Measurements from ENCODE around the gene TP53TG5. TPM values are rescaled to one million over a fixed set of nuclear protein-coding genes. Genes with fewer than 3 reads are reported as not detected.

The TP53TG5 gene
- total and polyA plus RNA-seq, 4 donors = 0.03 to 0.28 TPM; not detected in 2

DNA sequence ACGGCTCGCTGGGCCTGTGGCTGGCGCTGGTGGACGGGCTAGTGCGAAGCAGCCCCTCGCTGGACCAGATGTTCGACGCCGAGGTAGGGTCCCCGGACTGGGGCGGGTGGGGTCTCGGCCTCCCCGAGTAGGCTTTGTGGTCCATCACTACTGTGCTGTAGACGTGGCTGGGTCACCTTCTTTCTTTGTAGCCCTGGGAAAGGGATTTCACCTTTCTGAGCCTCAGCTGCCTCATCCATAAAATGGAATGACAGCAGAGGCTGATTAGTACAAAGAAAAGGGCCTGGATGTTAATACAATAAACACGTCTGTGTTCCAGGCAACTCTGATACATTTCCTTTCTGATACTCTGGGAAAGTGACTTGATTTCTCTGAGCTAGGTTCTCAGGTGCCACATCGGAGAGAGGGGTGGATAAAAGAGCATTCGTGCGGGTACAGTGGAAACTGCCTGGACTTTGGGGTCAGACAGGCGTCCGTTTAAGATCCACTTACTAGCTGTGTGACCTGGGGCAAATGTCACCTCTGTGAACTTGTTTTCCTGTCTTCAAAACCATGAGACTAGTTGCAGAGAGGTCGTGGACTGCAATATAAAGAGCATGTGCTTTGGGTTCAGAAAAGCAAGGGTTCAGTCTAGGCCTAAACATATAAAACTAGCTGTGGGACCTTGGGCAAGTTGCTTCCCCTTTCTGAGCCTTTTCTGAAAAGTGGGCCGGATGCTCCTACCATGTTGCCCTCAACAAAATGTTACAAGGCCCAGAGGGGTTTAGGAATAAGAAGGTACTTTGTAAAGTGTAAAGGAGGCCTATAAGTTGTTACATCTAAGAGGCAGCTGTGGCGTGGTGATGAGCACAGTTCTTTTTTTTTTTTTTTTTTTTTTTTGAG, 14.3 kb downstream of the TP53TG5 start:
- TF ChIP-seq, protein P1, sequence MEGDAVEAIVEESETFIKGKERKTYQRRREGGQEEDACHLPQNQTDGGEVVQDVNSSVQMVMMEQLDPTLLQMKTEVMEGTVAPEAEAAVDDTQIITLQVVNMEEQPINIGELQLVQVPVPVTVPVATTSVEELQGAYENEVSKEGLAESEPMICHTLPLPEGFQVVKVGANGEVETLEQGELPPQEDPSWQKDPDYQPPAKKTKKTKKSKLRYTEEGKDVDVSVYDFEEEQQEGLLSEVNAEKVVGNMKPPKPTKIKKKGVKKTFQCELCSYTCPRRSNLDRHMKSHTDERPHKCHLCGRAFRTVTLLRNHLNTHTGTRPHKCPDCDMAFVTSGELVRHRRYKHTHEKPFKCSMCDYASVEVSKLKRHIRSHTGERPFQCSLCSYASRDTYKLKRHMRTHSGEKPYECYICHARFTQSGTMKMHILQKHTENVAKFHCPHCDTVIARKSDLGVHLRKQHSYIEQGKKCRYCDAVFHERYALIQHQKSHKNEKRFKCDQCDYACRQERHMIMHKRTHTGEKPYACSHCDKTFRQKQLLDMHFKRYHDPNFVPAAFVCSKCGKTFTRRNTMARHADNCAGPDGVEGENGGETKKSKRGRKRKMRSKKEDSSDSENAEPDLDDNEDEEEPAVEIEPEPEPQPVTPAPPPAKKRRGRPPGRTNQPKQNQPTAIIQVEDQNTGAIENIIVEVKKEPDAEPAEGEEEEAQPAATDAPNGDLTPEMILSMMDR (IDR thresholded peaks at IDR 0.05; ENCODE audit: control extremely low read depth, extremely low read depth) = no peak
- Histone ChIP-seq H3K27me3 (ENCODE audit: control insufficient read depth in 3 of 3, insufficient read depth in 3 of 3, low read length in 2 of 3) (no peaks in the 10 kb centered on the region), H3K4me3 (peak overlapping the region; percentile 83), H3K36me3 (ENCODE audit: control insufficient read depth in 4 of 4, insufficient read depth in 4 of 4, low read length in 4 of 4) (peaks cover 6 to 25% (median 16%) of the 10 kb centered on the region in 4 donors), H3K27ac (ENCODE audit: low read depth in 1 of 2, low read length in 1 of 2) (peak overlapping the region; percentile 93 to 97), H3K9ac (ENCODE audit: insufficient read depth in 1 of 2, low read length in 2 of 2) (peak overlapping the region in 1 of 2 donors; percentile 79), H3K9me3 (ENCODE audit: control insufficient read depth in 4 of 4, insufficient read depth in 3 of 4, low read length in 3 of 4) (no peaks in the 10 kb centered on the region), H3K4me1 (ENCODE audit: control insufficient read depth in 5 of 5, insufficient read depth in 5 of 5, low read length in 5 of 5) (peaks cover 7 to 22% (median 17%) of the 10 kb centered on the region in 5 donors)
- ATAC-seq (ENCODE audit: insufficient read depth, low FRiP score) (no peak), DNase-seq (no peak)
- WGBS, 2 donors = 22 to 28% methylated on average over 22 to 23 of the region's 23 CpGs

DNA sequence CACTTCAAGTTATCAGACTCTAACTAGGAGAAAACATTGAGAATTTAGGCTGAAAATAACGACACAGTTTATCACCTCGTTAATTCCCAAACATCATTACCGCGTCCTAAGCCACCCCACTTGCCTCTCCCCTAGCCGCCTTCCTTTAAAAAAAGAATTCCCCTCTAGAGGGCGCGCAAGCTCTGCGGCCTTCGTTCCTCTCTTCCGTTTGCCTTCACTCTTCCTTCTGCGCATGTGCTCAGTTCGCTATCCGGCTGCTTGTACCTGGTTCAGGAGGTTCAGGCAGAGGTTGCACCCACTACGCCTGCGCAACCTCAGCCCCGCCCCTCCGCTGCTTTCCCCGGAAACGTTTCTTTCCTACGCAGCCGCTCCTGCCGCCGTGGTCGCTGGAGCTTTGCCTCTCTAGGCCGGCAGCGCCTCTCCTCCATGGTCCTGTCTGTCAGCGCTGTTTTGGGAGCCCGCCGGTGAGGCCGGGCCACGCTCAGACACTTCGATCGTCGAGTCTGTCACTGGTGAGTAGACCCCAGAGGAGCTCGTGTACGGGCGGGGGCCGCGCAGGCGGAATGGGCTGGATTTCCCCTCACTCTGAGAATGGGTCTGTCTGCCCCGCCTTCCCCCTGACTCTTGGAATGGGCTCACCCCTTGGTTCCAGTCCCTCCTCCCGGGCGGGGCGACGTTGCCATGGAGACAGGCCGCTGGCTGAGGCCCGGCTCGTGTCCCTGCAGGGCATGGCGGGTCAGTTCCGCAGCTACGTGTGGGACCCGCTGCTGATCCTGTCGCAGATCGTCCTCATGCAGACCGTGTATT, 15.1 kb downstream of the TP53TG5 start, which contains the start of gene SYS1:
TSS of gene SYS1 (plus strand) at position 353 of the 807 bp plus-strand sequence. CDS start at position 729, 376 bp downstream.
- DNase-seq (peak; percentile 99), ATAC-seq (ENCODE audit: insufficient read depth, low FRiP score) (peak; percentile 89)
- Histone ChIP-seq H3K4me3 (peak within 1 kb of the TSS; percentile 83), H3K36me3 (ENCODE audit: control insufficient read depth in 4 of 4, insufficient read depth in 4 of 4, low read length in 4 of 4) (peaks cover 0 to 21% (median 8%) of the 10 kb centered on the region in 4 donors), H3K4me1 (ENCODE audit: control insufficient read depth in 5 of 5, insufficient read depth in 5 of 5, low read length in 5 of 5) (peaks cover 7 to 25% (median 22%) of the 10 kb centered on the region in 5 donors), H3K9ac (ENCODE audit: insufficient read depth in 1 of 2, low read length in 2 of 2) (peak within 1 kb of the TSS; percentile 30 to 79), H3K9me3 (ENCODE audit: control insufficient read depth in 4 of 4, insufficient read depth in 3 of 4, low read length in 3 of 4) (no peaks in the 10 kb centered on the region), H3K27me3 (ENCODE audit: control insufficient read depth in 3 of 3, insufficient read depth in 3 of 3, low read length in 2 of 3) (no peaks in the 10 kb centered on the region), H3K27ac (ENCODE audit: low read depth in 1 of 2, low read length in 1 of 2) (peak within 1 kb of the TSS; percentile 93 to 97)
- 0 to 1% methylated on average over 55 of the region's 55 CpGs for WGBS, 2 donors
- TF ChIP-seq, protein P1 (IDR thresholded peaks at IDR 0.05; ENCODE audit: control extremely low read depth, extremely low read depth) = peak; percentile 88

DNA sequence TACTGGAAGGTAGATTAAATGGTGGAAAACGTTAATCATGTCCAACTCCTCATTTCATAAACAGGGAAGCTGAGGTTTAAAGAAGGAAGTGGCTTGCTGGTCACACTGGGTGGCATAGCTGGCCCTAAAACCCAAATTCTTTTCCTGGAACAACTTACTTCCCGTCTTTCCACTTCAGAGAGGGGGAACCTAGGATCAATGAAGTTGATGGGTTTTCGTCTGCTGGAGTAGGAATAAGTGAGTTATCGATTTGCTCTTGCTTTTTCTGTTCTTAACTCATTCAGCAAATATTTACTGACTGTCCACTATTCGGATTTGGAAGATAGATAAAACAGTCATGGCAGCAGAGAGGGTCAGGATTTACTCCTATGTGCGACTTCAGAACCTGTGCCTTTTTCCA, 16.3 kb downstream of the TP53TG5 start:
- no peak for DNase-seq
- Histone ChIP-seq H3K9ac (ENCODE audit: insufficient read depth in 1 of 2, low read length in 2 of 2) (no peak overlapping the region), H3K36me3 (ENCODE audit: control insufficient read depth in 4 of 4, insufficient read depth in 4 of 4, low read length in 4 of 4) (peaks cover 0 to 12% (median 5%) of the 10 kb centered on the region in 4 donors), H3K27me3 (ENCODE audit: control insufficient read depth in 3 of 3, insufficient read depth in 3 of 3, low read length in 2 of 3) (no peaks in the 10 kb centered on the region), H3K4me3 (no peak overlapping the region), H3K9me3 (ENCODE audit: control insufficient read depth in 4 of 4, insufficient read depth in 3 of 4, low read length in 3 of 4) (no peaks in the 10 kb centered on the region), H3K27ac (ENCODE audit: low read depth in 1 of 2, low read length in 1 of 2) (peak overlapping the region in 1 of 2 donors; percentile 60), H3K4me1 (ENCODE audit: control insufficient read depth in 5 of 5, insufficient read depth in 5 of 5, low read length in 5 of 5) (peaks cover 7 to 25% (median 24%) of the 10 kb centered on the region in 5 donors)
- TF ChIP-seq, protein P1 (IDR thresholded peaks at IDR 0.05; ENCODE audit: control extremely low read depth, extremely low read depth) = no peak
- no peak for ATAC-seq (ENCODE audit: insufficient read depth, low FRiP score)
- WGBS, 2 donors = 39 to 53% methylated on average over 6 of the region's 6 CpGs

Measured in lung (tissue), 12 donors.